Stimulated activated CD4-positive, alpha-beta T cell treated with anti-CD3 and anti-CD28 coated beads, TNF-alpha, amount 100 ng/mL, for 24 hours (primary cell): Measurements from ENCODE around the gene MEIG1.
"Not testable (repeated sequence)": the region's sequence is repeated elsewhere in the genome, so short reads cannot be mapped to it uniquely, and the experiment has no call there.

ENCODE experiments used
- DNase-seq, 3 experiments: peaks; one replicate each; pipeline ENCODE4 v3.0.0-alpha.2; 2020; ENCODE audit warnings: low read depth in 3 of 3

Gene MEIG1

GRCh38 chr10:14954934-14955333 is 4.3 kb upstream of the MEIG1 start:
- no peak for DNase-seq

DNA sequence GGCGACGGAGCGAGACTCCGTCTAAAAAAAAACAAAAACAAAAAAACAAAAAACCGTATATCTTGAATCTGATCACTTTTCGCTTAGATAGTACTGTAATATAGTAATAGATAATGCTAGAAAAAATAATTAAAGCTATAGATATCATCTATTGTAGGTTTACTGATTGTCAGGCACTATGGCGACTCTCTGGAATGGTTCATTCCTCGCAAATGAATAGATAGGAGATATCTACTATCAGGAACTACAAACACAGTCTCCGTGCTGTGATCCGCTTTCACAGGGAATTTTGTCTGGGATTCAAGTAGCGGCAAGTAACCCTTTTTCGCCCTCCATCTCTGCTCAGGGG is 342 bp upstream of the MEIG1 start:
- DNase-seq: no peak

GRCh38 chr10:14967897-14968296 is 8.7 kb downstream of the MEIG1 start:
- DNase-seq: no peak

DNA sequence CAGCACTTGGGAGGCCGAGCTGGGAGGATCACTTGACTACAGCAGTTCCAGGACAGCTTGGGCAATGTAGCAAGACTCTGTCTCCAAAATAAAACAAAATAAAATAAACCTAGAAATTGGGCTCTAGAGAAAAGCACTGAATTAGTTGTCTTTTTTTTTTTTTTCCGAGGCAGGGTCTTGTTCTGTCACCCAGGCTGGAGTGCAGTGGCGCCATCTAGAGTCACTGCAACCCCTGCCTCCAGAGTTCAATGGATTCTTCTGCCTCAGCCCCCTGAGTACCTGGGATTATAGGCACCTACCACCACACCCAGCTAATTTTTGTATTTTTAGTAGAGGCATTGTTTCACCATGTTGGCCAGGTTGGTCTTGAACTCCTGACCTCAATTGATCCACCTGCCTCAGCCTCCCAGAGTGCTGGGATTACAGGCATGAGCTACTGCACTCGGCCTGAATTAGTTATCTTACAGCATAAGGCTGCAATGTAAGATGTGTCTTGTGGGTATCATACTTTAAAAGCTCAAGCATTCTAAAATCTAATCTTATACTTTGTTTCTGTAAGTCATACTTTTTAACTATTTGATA is 12.8 kb downstream of the MEIG1 start:
- DNase-seq: peak in 1 of 3 experiments; percentile 38

GRCh38 chr10:14974153-14974998 is 15.2 kb downstream of the MEIG1 start:
- not testable (repeated sequence) for DNase-seq

DNA sequence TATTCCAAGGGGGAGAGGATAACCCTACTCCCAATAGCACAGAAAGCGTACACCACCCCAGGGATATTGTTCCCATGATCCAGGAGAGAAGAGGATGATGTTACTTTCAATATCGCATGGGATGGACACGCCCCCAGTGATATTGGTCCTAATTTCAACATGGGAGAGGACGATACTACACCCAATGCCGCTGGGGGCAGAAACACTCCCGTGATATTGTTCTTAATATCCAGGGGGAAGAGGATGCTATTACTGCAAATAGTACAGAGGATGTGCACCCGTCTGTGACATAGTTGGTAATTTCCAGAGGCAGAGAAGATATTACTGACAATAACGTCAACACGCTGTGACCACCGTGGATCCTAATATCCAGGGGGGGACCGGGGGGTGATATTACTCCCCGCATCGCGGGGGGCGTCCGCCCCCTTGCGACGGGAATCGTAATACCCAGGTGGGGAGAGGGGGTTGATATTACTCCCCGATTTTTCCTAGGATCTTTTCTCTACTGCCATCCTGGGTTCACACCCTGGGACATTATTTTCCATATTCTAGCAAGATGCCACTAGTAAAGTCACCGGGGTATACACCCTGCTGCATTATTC is 16.6 kb downstream of the MEIG1 start:
- no peak for DNase-seq

GRCh38 chr10:14982744-14983143 is 23.6 kb downstream of the MEIG1 start:
- no peak for DNase-seq

- DNase-seq: not testable (repeated sequence)
Observed at GRCh38 chr10:14989552-14989951, 30.4 kb downstream of the MEIG1 start.

DNA sequence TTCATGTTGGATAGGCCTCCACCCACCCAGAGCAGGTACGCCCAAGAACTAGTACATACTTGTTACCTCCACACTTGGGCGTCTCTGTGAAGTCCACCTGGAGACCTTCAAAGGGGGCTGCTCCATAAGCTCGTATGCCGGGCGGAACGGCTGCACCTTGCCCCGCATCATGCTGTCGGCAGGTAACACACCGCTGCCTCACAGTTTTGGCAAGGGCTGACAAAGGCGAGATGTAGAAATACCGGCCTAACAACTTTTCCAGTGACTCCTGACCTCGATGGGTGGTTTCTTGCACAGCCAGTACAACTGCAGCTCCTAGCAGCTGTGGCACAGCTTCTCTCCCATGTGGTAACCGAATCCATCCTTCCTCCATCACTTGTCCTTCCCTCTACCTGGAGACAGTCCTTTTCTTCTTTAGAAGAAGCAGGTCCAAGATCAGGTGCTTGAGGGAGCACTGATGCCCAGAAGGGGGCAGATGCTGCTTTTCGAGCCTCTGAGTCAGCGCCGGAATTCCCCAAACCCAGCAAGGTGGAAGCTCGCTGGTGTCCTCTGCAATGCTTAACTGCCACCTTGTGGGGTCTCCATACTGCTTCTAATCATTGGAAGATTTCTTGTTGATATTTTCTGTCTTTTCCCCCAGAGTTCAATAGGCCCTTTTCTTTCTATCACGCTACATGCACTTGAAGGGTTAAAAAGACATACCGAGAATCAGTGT is 32.0 kb downstream of the MEIG1 start:
- peak; percentile 36 to 67 (median 40) for DNase-seq

GRCh38 chr10:14992336-14992735 is 33.1 kb downstream of the MEIG1 start:
- DNase-seq: not testable (repeated sequence)

DNA sequence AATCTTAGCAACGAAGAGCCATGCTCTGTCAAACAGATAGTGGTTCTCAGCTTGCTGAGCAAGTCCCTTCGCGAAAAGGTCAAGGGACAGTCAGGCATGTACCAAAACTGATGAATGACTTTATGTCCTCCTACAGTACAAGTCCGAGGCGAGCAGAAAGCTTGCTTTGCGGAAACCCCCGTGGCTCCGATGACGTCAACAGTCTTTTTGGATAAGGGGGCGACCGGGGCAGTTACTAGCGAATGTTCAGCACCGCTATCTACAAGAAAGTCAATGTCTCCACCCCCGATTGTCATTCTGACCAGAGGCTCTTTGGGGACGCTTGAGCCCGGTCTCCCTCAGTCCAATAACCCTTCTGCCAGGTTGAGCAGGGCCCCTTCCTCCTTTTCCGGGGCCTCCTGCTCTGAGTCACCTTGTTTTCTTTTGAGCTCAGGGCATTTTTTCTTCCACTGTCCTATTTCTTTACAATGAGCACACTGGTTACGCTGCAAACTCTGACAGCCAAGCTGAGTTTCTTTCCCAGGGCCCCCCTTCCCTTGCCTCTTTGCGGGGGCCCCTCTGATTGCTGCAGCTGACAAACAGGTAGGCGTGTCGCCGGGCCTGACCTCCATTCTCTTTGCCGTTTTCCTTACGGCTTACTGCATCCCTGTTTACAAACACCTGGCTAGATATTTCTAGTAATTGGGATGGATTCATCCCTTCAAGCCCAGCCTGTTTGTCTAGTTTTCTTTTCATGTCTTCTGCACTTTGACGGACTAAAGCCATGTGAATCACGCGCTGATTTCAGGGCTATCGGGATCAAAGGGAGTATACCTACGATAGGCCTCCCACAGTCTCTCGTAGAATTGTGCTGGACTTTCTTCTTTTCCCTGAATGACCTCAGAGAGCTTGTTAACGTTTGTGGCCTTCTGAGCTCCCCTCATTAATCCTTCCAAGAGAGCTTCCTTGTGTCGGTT is 34.6 kb downstream of the MEIG1 start:
- DNase-seq: not testable (repeated sequence)

- DNase-seq: no peak
Observed at GRCh38 chr10:14995964-14996565, 36.9 kb downstream of the MEIG1 start.

DNA sequence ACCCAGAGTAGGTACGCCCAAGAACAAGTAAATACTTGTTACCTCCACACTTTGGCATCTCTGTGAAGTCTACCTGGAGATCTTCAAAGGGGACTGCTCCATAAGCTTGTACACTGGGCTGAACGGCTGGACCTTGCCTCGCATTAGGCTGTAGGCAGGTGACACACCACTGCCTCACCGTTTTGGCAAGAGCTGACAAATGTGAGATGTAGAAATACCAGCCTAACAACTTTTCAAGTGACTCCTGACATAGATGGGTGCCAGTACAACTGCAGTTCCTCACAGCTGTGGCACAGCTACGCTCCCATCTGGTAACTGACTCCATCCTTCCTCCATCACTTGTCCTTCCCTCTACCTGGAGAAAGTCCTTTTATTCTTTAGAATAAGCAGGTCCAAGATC is 54.3 kb downstream of the MEIG1 start:
- DNase-seq: not testable (repeated sequence)

GRCh38 chr10:15015451-15015850 is 56.3 kb downstream of the MEIG1 start:
- no peak for DNase-seq

GRCh38 chr10:15020966-15021365 is 61.8 kb downstream of the MEIG1 start:
- not testable (repeated sequence) for DNase-seq
